Measurements from ENCODE around the gene THRB. TPM values are rescaled to one million over a fixed set of nuclear protein-coding genes. Genes with fewer than 3 reads are reported as not detected.
A peak's percentile ranks its signal among the peaks of the same experiment; 100 is the strongest.

THRB gene
- total and polyA plus RNA-seq, 9 of the 15 experiments (the other 6 are each of a cell fraction or from before 2014, with no cell fraction given): 1.7 to 14.9 (median 6.9) TPM

DNA sequence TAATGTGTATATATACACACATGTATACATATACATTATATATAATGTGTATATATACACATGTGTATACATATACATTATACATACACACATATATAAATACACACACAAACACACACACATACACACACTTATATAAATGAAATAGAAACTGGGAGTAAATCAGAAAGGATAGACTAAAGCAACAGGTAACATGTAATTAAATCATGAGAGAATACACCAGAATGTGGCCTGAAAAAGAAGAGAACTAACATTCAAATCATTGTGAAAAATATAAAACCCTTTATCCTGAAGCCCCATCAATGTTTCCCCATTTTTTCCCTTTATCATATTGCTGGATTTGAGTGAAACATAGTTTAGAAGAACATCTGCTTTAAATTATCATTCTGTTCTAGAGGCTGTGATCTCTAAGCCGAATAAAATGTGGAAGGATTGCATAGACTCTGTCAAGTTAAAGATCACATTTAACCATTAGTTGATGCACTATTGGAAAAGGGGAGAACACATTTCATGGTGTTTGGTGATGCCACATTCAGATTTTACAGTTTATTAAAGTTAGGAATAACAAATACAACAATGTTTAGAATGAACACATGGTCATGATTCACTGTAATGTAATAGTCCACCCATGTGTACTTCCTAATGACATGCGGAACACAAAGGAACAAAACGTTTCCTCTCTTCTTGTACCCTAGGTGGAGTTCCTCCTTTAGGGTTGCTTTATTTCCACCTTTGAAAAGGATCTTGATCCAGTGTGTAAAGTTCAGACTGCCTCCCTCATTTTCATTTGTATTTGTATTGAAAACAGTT, 12.5 kb upstream of the THRB start:
- Histone ChIP-seq H2AFZ (ENCODE audit: low read depth, low read length) (peak overlapping the region; percentile 29), H3K4me3 (no peak overlapping the region), H3K36me3 (ENCODE audit: control insufficient read depth, insufficient read depth, low read length) (no peaks in the 10 kb centered on the region; the same call in 2 of the 3 replicates), H3K27me3 (ENCODE audit: control insufficient read depth in 2 of 2, insufficient read depth in 2 of 2, low read length in 2 of 2) (no peaks in the 10 kb centered on the region), H3K9ac (ENCODE audit: insufficient read depth in 1 of 2, low read depth in 2 of 2, low read length in 2 of 2) (no peak overlapping the region), H3K27ac (ENCODE audit: extremely low read depth, low read depth, low read length) (0 out of 3 replicates have a peak overlapping the region, but pooled peaks have one; percentile 8), H3K9me1 (ENCODE audit: control insufficient read depth, insufficient read depth, low read length) (no peaks in the 10 kb centered on the region), H3K79me2 (ENCODE audit: control insufficient read depth, insufficient read depth, low read length) (no peaks in the 10 kb centered on the region), H3K4me1 (replicated peaks in 1 of 2; ENCODE audit: control insufficient read depth in 2 of 2, insufficient read depth in 2 of 2, low read length in 2 of 2) (peaks cover 0 to 37% of the 10 kb centered on the region in 2 experiments; a peak in 3 of 5 replicates), H3K9me3 (replicated peaks; ENCODE audit: control insufficient read depth, insufficient read depth, low read depth, low read length) (no peaks in the 10 kb centered on the region), H3K4me2 (ENCODE audit: insufficient read depth, low read length) (no peak overlapping the region), H4K20me1 (replicated peaks; ENCODE audit: control insufficient read depth, insufficient read depth, low read length) (no peaks in the 10 kb centered on the region)
- CTCF ChIA-PET (ENCODE audit: low intra/inter-chr PET ratio): no interaction called here
- POLR2A ChIA-PET: no interaction called here
- in situ Hi-C loops (cut with MboI): no loop called here
- WGBS (ENCODE audit: insufficient coverage, low coverage, missing lambda C conversion rate): 56% methylated on average over 3 of the region's 3 CpGs
- intact Hi-C loops (cut with micrococcal nuclease): no loop called here
- no TSS peak for BruUV-seq (replicated peaks)
- no peak for ATAC-seq
- no peak for FAIRE-seq
- TF ChIP-seq XRCC4 (IDR thresholded peaks at IDR 0.05; ENCODE audit: extremely low read depth, insufficient read depth, insufficient read length) (no peak), ZSCAN29 (IDR thresholded peaks at IDR 0.05) (0 out of 2 replicates have a peak, but pooled peaks have one; percentile 19), SRF (CRISPR knock-in tag; IDR thresholded peaks at IDR 0.05) (no peak)
- no peak for DNase-seq (ENCODE audit: extremely low read depth in 1 of 4, low spot score in 3 of 4)

Data from K562 (cell line).